HG02870 (cell line): ENCODE results near the gene JMJD7.

ENCODE experiments used
- ATAC-seq: cut with Tn5 transposase; IDR thresholded peaks from one replicate; pipeline ENCODE4 v1.9.1; 2021; ENCODE audit warnings: mild to moderate bottlenecking, moderate library complexity; ENCODE audit not compliant: unreplicated experiment

Gene JMJD7

GRCh38 chr15:41798607-41799487 is 29.0 kb upstream of the JMJD7 start:
- ATAC-seq, result no peak

- no peak for ATAC-seq
These were observed 28.4 kb upstream of the JMJD7 start for GRCh38 chr15:41799488-41799805.

- ATAC-seq, result no peak
These were observed 26.7 kb upstream of the JMJD7 start for GRCh38 chr15:41801185-41801584.

- no peak for ATAC-seq
These were observed 25.9 kb upstream of the JMJD7 start for GRCh38 chr15:41801850-41802455.

GRCh38 chr15:41804361-41804760 is 23.5 kb upstream of the JMJD7 start:
- ATAC-seq, result no peak

GRCh38 chr15:41804916-41805666 is 22.8 kb upstream of the JMJD7 start:
- ATAC-seq, result no peak

- no peak for ATAC-seq
These were observed 22.2 kb upstream of the JMJD7 start for GRCh38 chr15:41805711-41806110.

- no peak for ATAC-seq
These were observed 21.4 kb upstream of the JMJD7 start for GRCh38 chr15:41806291-41807181.

- no peak for ATAC-seq
These were observed 18.8 kb upstream of the JMJD7 start for GRCh38 chr15:41809121-41809520.

- ATAC-seq, result no peak
These were observed 18.2 kb upstream of the JMJD7 start for GRCh38 chr15:41809526-41810220.

- ATAC-seq, result no peak
These were observed 17.1 kb upstream of the JMJD7 start for GRCh38 chr15:41810651-41811431.

- no peak for ATAC-seq
These were observed 16.3 kb upstream of the JMJD7 start for GRCh38 chr15:41811432-41812195.

- no peak for ATAC-seq
These were observed 15.0 kb upstream of the JMJD7 start for GRCh38 chr15:41812820-41813375.

GRCh38 chr15:41813426-41813825 is 14.5 kb upstream of the JMJD7 start:
- ATAC-seq, result no peak

- no peak for ATAC-seq
These were observed 13.4 kb upstream of the JMJD7 start for GRCh38 chr15:41814534-41814933.

GRCh38 chr15:41816788-41817187 is 11.1 kb upstream of the JMJD7 start:
- no peak for ATAC-seq

GRCh38 chr15:41817327-41817726 is 10.6 kb upstream of the JMJD7 start:
- ATAC-seq, result no peak

GRCh38 chr15:41817781-41818180 is 10.1 kb upstream of the JMJD7 start:
- no peak for ATAC-seq
